Measurements from ENCODE around the gene HOXD1. TPM values are rescaled to one million over a fixed set of nuclear protein-coding genes. Genes with fewer than 3 reads are reported as not detected.

The HOXD1 gene
- total RNA-seq, 4 donors from 2014 or later: 0.23 to 0.55 (median 0.27) TPM; not detected in 1

DNA sequence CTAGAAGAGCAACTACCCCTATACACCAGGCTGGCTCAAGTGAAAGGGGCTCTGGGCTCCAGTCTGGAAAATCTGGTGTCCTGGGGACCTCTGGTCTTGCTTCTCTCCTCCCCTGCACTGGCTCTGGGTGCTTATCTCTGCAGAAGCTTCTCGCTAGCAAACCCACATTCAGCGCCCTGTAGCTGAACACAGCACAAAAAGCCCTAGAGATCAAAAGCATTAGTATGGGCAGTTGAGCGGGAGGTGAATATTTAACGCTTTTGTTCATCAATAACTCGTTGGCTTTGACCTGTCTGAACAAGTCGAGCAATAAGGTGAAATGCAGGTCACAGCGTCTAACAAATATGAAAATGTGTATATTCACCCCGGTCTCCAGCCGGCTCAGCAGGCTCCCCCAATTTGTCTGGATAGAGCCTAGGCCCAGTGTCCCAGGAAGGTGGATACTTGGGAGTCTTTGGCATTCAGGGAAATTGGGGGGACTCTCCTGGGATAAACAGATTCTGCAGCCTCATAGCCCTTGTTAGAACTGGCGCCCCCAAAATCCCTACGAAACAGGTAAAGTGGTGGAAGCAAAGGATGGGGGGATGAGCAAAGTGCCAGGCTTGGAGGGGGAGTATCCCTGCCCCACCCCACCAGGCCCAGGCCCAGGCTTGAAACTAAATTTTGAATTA, 39.6 kb upstream of the HOXD1 start:
- no peak overlapping the region for H3K4me3 ChIP-seq (ENCODE audit: low read depth, poor library complexity, severe bottlenecking)
- intact Hi-C loops (cut with DNase I; ENCODE audit: low total_unique reads): no loop called here
- 57 to 67% methylated on average over 11 of the region's 11 CpGs for WGBS, 2 donors
- peak in 1 of 2 donors; percentile 68 for DNase-seq (ENCODE audit: low spot score in 2 of 2)
- no peak for TF ChIP-seq CTCF (IDR thresholded peaks at IDR 0.05)
- no peak for TF ChIP-seq POLR2A (IDR thresholded peaks at IDR 0.05)

DNA sequence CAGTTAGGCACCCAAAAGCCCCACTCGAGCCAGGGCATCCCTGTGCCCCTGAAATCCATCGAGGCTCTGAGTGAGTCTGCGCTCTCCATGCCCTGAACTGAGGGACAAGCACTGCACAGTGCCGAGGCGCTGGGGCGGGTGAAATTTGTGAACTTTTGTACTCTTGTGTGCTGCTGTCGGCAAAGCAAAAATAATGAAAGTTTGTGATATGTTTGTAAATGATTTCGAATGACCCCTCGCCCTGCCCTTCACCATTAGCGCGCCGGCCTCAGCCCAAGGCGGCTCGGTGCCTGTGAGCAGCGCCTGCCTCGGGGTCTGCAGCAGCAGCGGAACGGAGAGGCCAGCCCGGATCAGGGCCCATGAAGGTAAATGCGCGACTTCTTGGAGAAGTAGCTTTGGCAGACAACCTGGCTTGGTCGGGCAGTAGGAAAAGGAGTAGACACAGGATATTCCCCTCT, 39.0 kb upstream of the HOXD1 start:
- no peak for DNase-seq (ENCODE audit: low spot score in 2 of 2)
- H3K4me3 ChIP-seq (ENCODE audit: low read depth, poor library complexity, severe bottlenecking): no peak overlapping the region
- TF ChIP-seq CTCF (IDR thresholded peaks at IDR 0.05) (no peak), POLR2A (IDR thresholded peaks at IDR 0.05) (no peak)
- 59 to 74% methylated on average over 22 of the region's 22 CpGs for WGBS, 2 donors
- intact Hi-C loops (cut with DNase I; ENCODE audit: low total_unique reads): no loop called here

DNA sequence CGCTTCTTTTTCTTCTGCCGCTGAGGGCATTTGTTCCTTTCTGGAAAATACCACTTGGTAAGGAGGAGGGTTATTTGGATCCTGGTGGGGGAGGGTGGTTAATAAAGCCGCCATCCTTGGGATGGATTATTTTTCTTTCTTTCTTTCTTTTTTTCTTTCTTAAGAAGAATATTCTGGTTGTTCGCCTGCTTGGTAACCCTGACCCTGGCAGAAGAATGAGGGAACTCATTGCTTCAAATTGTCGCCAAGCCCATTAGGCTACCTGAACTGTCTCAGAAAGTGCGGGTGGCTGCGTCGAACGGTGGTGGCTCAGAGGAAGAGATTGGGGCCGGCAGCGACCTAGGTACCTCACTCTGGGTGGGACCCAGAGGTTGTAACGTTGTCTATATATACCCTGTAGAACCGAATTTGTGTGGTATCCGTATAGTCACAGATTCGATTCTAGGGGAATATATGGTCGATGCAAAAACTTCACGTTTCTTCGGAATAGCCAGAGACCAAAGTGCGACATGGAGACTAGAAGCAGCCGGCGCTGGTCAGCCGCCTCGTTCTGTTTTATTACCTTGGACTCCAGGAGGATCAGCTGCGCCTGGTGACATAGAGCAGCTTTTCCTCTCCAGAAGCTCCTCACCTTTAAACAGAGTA, 38.4 kb upstream of the HOXD1 start:
- 64 to 75% methylated on average over 24 of the region's 24 CpGs for whole genome bisulfite sequencing, 2 donors
- TF ChIP-seq POLR2A (IDR thresholded peaks at IDR 0.05) (no peak), CTCF (IDR thresholded peaks at IDR 0.05) (no peak)
- no peak overlapping the region for H3K4me3 ChIP-seq (ENCODE audit: low read depth, poor library complexity, severe bottlenecking)
- intact Hi-C loops (cut with DNase I; ENCODE audit: low total_unique reads): no loop called here
- DNase-seq (ENCODE audit: low spot score in 2 of 2): peak in 1 of 2 donors; percentile 77

GRCh38 chr2:176150584-176151441, 37.7 kb upstream of the HOXD1 start:
- intact Hi-C loops (cut with DNase I; ENCODE audit: low total_unique reads): no loop called here
- no peak for TF ChIP-seq POLR2A (IDR thresholded peaks at IDR 0.05)
- no peak for TF ChIP-seq CTCF (IDR thresholded peaks at IDR 0.05)
- 66 to 73% methylated on average over 14 of the region's 14 CpGs for WGBS, 2 donors
- peak in 1 of 2 donors; percentile 75 for DNase-seq (ENCODE audit: low spot score in 2 of 2)
- no peak overlapping the region for H3K4me3 ChIP-seq (ENCODE audit: low read depth, poor library complexity, severe bottlenecking)

DNA sequence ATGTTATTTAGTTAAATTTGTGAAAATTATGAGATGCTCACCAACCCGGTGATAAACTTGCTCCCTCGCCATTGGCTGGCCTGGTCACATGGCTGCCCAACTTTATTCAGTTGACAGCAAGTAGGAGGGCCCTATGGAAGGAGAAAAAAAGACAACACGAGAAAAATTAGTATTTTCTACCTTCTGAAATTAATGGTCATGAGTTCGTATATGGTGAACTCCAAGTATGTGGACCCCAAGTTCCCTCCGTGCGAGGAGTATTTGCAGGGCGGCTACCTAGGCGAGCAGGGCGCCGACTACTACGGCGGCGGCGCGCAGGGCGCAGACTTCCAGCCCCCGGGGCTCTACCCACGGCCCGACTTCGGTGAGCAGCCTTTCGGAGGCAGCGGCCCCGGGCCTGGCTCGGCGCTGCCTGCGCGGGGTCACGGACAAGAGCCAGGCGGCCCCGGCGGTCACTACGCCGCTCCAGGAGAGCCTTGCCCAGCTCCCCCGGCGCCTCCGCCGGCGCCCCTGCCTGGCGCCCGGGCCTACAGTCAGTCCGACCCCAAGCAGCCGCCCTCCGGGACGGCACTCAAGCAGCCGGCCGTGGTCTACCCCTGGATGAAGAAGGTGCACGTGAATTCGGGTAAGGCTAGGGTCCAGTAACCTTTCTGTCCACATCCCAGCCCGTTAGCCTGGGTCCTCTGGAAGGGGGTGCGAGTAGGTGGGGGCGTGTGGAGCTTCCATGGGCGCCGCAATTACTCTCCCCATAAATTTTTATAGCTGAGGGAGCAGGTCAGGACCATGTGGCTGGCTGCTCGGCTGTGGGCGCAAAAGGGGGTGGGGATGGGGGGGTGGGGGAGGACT, 36.8 kb upstream of the HOXD1 start, which contains the start of gene HOXD4:
Gene HOXD4, plus strand, starts transcription at position 109 of the 846 bp plus-strand sequence. Its CDS starts 84 bp downstream, at position 193.
- WGBS, 2 donors: 38 to 58% methylated on average over 32 to 55 of the region's 55 CpGs
- DNase-seq (ENCODE audit: low spot score in 2 of 2): peak in 1 of 2 donors; percentile 70
- intact Hi-C loops (cut with DNase I; ENCODE audit: low total_unique reads): no loop called here
- H3K4me3 ChIP-seq (ENCODE audit: low read depth, poor library complexity, severe bottlenecking): no peak within 1 kb of the TSS
- TF ChIP-seq CTCF (IDR thresholded peaks at IDR 0.05) (no peak), POLR2A (IDR thresholded peaks at IDR 0.05) (no peak)
